T-cell (primary cell): ENCODE measurements around the gene PLD3. TPM values are rescaled to one million over a fixed set of nuclear protein-coding genes. Genes with fewer than 3 reads are reported as not detected.

ENCODE experiments used
- ATAC-seq, 4 experiments: fragments of 200-7000 bp in 3 of 4; fragments of 150-1000 bp in 1 of 4; cut with Tn5 transposase; replicated peaks in 1 of 4; 1 replicate in 3 of 4; 2 replicates in 1 of 4; pipeline ENCODE4 v1.10.0; 2021; ENCODE audit warnings: moderate library complexity in 3 of 4, mild to moderate bottlenecking in 2 of 4, moderate number of reproducible peaks in 1 of 4
- CTCF ChIA-PET, 2 donors: fragments of 300-600 bp; sonication (Branson Sonifier 250); formaldehyde crosslinking; loops; one replicate each; lab custom pipeline; 2022; ENCODE audit warnings: antibody characterized with exemption in 2 of 2; lab: Charles Lee
- POLR2A ChIA-PET, 2 donors: fragments of 300-600 bp; sonication (Branson Sonifier 250); formaldehyde crosslinking; loops; one replicate each; lab custom pipeline; 2022; ENCODE audit warnings: antibody characterized with exemption in 2 of 2; lab: Charles Lee
- DNase-seq, 35 experiments: peaks; one replicate each; pipeline versions ENCODE4 v3.0.0 to v3.0.0-alpha.2; 2013 to 2023
- H3K27ac ChIP-seq: one replicate; pipeline ENCODE4 v1.5.1; 2013; ENCODE audit warnings: low read length
- H3K27me3 ChIP-seq, 2 experiments: replicated peaks in 1 of 2; 1 replicate in 1 of 2; 2 replicates in 1 of 2; pipeline versions ENCODE4 v1.6.1 to v1.7.0; 2013; ENCODE audit warnings: low read length in 1 of 2, mixed read lengths in 1 of 2; ENCODE audit not compliant: control insufficient read depth in 2 of 2, insufficient read depth in 2 of 2; ENCODE audit errors: extremely low read depth in 1 of 2
- H3K36me3 ChIP-seq, 2 donors: 1 replicate in 1 of 2; 2 replicates in 1 of 2; pipeline versions ENCODE4 v1.6.1 to v1.7.0; 2013; ENCODE audit warnings: low read length in 1 of 2; ENCODE audit not compliant: control insufficient read depth in 2 of 2, insufficient read depth in 1 of 2; ENCODE audit errors: extremely low read depth in 1 of 2
- H3K4me1 ChIP-seq, 2 experiments: 1 replicate in 1 of 2; 2 replicates in 1 of 2; pipeline versions ENCODE4 v1.6.1 to v1.7.0; 2013; ENCODE audit warnings: low read length in 2 of 2, mixed read lengths in 1 of 2; ENCODE audit not compliant: insufficient read depth in 2 of 2, control insufficient read depth in 1 of 2; ENCODE audit errors: extremely low read depth in 1 of 2
- H3K4me3 ChIP-seq, 2 donors: 1 replicate in 1 of 2; 2 replicates in 1 of 2; pipeline versions ENCODE4 v1.5.1 to v1.7.0; 2013; ENCODE audit warnings: mild to moderate bottlenecking in 2 of 2, low read length in 1 of 2, moderate library complexity in 1 of 2; ENCODE audit not compliant: control insufficient read depth in 1 of 2; ENCODE audit errors: extremely low read depth in 1 of 2
- H3K9me3 ChIP-seq: 2 replicates; pipeline ENCODE4 v1.7.0; 2013
- H3K27ac Mint-ChIP-seq, 2 donors: one replicate each; pipeline ENCODE4 v1.8.0; 2020 to 2021; ENCODE audit warnings: mild to moderate bottlenecking in 2 of 2, mixed read lengths in 2 of 2
- H3K27me3 Mint-ChIP-seq, 2 donors: one replicate each; pipeline ENCODE4 v1.8.0; 2021 to 2022; ENCODE audit warnings: mixed read lengths in 2 of 2
- H3K36me3 Mint-ChIP-seq: one replicate; pipeline ENCODE4 v1.8.0; 2021; ENCODE audit warnings: mixed read lengths
- H3K4me1 Mint-ChIP-seq, 3 donors: one replicate each; pipeline ENCODE4 v1.8.0; 2020 to 2022; ENCODE audit warnings: mixed read lengths in 3 of 3, mild to moderate bottlenecking in 1 of 3
- H3K4me3 Mint-ChIP-seq, 3 donors: one replicate each; pipeline ENCODE4 v1.8.0; 2020 to 2022; ENCODE audit warnings: mild to moderate bottlenecking in 3 of 3, mixed read lengths in 3 of 3, moderate library complexity in 3 of 3
- H3K9me3 Mint-ChIP-seq, 3 donors: one replicate each; pipeline ENCODE4 v1.8.0; 2020 to 2022; ENCODE audit warnings: mixed read lengths in 3 of 3
- WGBS: methylation state at CpG from one replicate; pipeline ENCODE4 v1.1.5; 2013; ENCODE audit warnings: missing lambda C conversion rate; ENCODE audit not compliant: insufficient coverage; 5-methylcytosine and 5-hydroxymethylcytosine counted together
- total RNA-seq, 35 experiments: library from RNA in 6 of 35; stranded (reverse) in 6 of 35; fragments of 120-200 nt in 1 of 35; gene quantifications; one replicate each; pipeline versions ENCODE4 v1.2.1 to v1.2.4 and lab custom pipeline; 2013 to 2026

The PLD3 gene
- total RNA-seq, 5 donors from 2014 or later (not counting 1 experiment from before 2014, with no cell fraction given), result 71.0 to 120 (median 118) TPM

DNA sequence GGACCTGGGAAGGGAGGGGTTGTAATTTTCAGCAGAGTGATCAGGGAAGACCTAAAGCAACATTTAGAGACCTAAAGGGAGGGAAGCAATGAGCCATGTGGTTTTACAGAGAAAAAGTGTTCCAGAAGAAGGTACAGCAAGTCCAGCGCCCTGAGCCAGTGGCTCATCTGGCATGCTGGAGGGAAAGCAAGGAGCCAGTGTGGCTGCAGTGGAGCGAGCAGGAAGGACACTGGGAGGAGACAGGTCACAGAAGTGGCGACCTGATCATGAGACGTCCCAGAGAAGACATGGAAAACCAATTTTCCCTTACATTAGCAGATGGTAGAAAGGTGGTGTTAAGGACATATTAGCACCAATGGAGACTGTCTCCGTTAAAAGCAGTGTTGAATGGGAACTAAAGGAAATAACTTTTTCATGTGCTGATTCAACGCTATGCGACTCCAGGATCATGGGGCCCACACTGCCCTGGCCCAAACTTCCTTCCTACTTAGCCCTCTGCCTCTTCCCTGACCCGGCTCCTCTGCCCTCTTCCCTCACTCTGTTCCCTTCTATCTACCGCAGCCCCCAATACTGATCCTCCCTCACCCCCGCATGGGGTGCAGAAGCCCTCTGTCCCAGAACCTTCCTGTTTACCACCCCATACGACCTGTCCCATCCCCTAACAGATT is 5.7 kb upstream of the PLD3 start:
- WGBS, result 100% methylated on average over 3 of the region's 11 CpGs
- no peak for DNase-seq
- Histone ChIP-seq H3K9me3 (no peaks in the 10 kb centered on the region), H3K27ac (no peak overlapping the region), H3K27me3 (no peaks in the 10 kb centered on the region), H3K36me3 (peaks cover 0 to 14% of the 10 kb centered on the region in 2 donors), H3K4me3 (no peak overlapping the region), H3K4me1 (peaks cover 0 to 11% of the 10 kb centered on the region in 2 experiments)
- H3K36me3 Mint-ChIP-seq, result peaks cover 16% of the 10 kb centered on the region
- POLR2A ChIA-PET, result no interaction called here
- H3K9me3 Mint-ChIP-seq, result no peaks in the 10 kb centered on the region
- peaks cover 20 to 31% (median 26%) of the 10 kb centered on the region in 3 donors for H3K4me1 Mint-ChIP-seq
- no peak overlapping the region for H3K27ac Mint-ChIP-seq
- CTCF ChIA-PET, result no interaction called here
- H3K27me3 Mint-ChIP-seq, result no peaks in the 10 kb centered on the region
- ATAC-seq, result no peak
- no peak overlapping the region for H3K4me3 Mint-ChIP-seq

DNA sequence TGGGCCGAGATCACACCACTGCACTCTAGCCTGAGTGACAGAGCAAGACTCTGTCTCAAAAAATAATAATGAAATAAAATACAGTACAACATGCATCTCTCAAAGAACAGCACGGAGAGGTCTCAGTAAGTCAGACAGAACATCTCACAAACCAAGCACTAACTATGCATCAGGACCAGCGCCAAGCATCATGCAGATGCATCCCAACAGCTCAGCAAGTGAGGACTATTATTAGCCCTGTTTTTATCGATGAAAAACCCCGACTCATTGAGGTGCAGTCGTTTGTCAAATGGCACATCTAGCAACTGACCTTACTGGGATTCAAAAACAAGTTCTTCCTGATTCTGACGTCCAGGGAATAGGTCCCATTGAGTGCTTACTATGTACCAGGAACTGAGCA is 4.1 kb upstream of the PLD3 start:
- Mint-ChIP-seq H3K36me3 (peaks cover 8% of the 10 kb centered on the region), H3K4me3 (no peak overlapping the region), H3K9me3 (no peaks in the 10 kb centered on the region), H3K27ac (no peak overlapping the region), H3K4me1 (peaks cover 32 to 34% (median 33%) of the 10 kb centered on the region in 3 donors), H3K27me3 (no peaks in the 10 kb centered on the region)
- H3K27ac ChIP-seq, result no peak overlapping the region
- no peaks in the 10 kb centered on the region for H3K9me3 ChIP-seq
- WGBS, result 86% methylated on average over 5 of the region's 7 CpGs
- no peaks in the 10 kb centered on the region for H3K27me3 ChIP-seq
- ATAC-seq, result no peak
- peaks cover 0 to 9% of the 10 kb centered on the region in 2 donors for H3K36me3 ChIP-seq
- peaks cover 6 to 20% of the 10 kb centered on the region in 2 experiments for H3K4me1 ChIP-seq
- ChIA-PET CTCF (no interaction called here), POLR2A (no interaction called here)
- H3K4me3 ChIP-seq, result no peak overlapping the region
- DNase-seq, result no peak

DNA sequence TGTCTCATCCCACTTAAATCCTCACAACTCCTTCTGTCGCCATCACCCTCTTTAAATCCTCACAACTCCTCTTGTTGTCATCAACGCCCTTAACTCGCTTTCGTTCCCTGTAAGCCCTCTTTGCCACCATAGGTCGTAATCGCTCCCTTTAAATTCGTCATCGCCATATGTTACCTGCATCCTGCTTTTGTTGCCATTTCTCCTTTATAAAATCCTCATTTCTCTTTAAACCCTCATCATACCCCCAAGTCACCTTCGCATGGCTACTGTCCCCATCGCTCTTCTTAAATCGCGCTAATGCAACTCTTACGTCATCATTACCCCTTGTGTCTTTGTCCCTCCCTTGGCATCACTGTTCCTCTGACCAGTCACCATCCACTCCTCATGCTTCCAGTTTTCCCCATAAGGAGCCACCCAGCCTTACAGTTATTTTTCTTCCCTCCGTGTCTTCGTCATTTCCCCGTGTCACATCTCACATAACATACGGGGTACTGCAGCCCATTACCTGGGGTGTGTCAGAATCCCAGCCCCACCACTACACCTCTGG is 539 bp downstream of the PLD3 start:
- Histone ChIP-seq H3K36me3 (no peaks in the 10 kb centered on the region), H3K9me3 (no peaks in the 10 kb centered on the region), H3K4me1 (peaks cover 6 to 19% of the 10 kb centered on the region in 2 experiments), H3K27ac (peak overlapping the region; percentile 64), H3K4me3 (peak overlapping the region; percentile 68 to 72), H3K27me3 (no peaks in the 10 kb centered on the region)
- ChIA-PET POLR2A (no interaction called here), CTCF (interaction anchor here in 1 of 2 donors (0.6 kb wide), 1 partner anchor 1949 kb away, joined by 3 read pairs; no protein-coding TSS in a partner anchor)
- peak overlapping the region; percentile 82 to 90 (median 85) for H3K4me3 Mint-ChIP-seq
- H3K36me3 Mint-ChIP-seq, result peaks cover 6% of the 10 kb centered on the region
- WGBS, result 8% methylated on average over 15 of the region's 17 CpGs
- ATAC-seq, result no peak
- no peaks in the 10 kb centered on the region for H3K27me3 Mint-ChIP-seq
- no peaks in the 10 kb centered on the region for H3K9me3 Mint-ChIP-seq
- DNase-seq, result peak in 2 of 35 experiments; percentile 4 to 43
- H3K4me1 Mint-ChIP-seq, result peaks cover 29 to 35% (median 31%) of the 10 kb centered on the region in 3 donors
- peak overlapping the region; percentile 81 to 84 for H3K27ac Mint-ChIP-seq

DNA sequence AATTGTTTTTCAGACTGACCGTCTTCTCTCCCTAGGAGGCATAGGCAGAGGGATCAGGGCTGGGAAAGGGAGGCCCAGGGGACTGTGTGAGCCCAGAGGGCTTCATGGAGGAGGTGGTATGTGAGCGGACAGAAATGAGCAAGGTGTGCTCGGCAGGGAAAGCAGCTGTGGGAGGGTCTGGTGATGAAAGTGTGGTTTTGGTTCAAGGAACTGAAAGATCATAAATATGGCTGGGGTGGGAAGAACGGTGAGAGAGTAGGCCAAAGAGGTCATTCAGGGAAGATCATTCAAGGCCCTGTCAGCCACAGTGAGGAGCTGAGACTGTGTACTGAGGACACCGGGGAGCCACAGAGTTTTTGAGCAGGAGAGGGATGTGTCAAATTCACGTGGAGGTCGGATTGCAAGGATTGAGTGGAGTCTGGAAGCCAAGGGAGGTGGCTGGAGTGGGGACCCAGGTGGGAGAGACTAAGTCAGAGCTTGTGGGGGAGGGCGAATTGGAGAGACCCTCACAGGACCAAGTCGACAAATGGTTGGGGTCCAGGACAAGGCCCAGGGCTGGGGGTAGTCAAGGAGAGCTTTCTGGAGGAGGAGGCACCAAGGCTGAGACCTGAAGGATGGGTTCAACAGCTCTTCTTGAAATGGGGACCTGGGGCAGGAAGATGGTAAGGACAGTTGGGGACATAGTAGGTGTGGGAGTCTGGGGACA is 7.6 kb downstream of the PLD3 start:
- peaks cover 6 to 8% of the 10 kb centered on the region in 2 donors for H3K36me3 ChIP-seq
- H3K27ac Mint-ChIP-seq, result no peak overlapping the region
- no peak overlapping the region for H3K27ac ChIP-seq
- H3K27me3 Mint-ChIP-seq, result no peaks in the 10 kb centered on the region
- DNase-seq (no peak), ATAC-seq (no peak)
- peaks cover 19% of the 10 kb centered on the region for H3K36me3 Mint-ChIP-seq
- ChIA-PET CTCF (interaction anchor here in 1 of 2 donors (0.6 kb wide), 1 partner anchor 51 kb away, joined by 4 read pairs; no protein-coding TSS in a partner anchor), POLR2A (no interaction called here)
- no peaks in the 10 kb centered on the region for H3K9me3 ChIP-seq
- H3K4me3 ChIP-seq, result no peak overlapping the region
- 86% methylated on average over 8 of the region's 9 CpGs for WGBS
- peaks cover 0 to 5% of the 10 kb centered on the region in 2 experiments for H3K4me1 ChIP-seq
- peaks cover 6 to 22% (median 13%) of the 10 kb centered on the region in 3 donors for H3K4me1 Mint-ChIP-seq
- H3K9me3 Mint-ChIP-seq, result no peaks in the 10 kb centered on the region
- no peak overlapping the region for H3K4me3 Mint-ChIP-seq
- no peaks in the 10 kb centered on the region for H3K27me3 ChIP-seq

DNA sequence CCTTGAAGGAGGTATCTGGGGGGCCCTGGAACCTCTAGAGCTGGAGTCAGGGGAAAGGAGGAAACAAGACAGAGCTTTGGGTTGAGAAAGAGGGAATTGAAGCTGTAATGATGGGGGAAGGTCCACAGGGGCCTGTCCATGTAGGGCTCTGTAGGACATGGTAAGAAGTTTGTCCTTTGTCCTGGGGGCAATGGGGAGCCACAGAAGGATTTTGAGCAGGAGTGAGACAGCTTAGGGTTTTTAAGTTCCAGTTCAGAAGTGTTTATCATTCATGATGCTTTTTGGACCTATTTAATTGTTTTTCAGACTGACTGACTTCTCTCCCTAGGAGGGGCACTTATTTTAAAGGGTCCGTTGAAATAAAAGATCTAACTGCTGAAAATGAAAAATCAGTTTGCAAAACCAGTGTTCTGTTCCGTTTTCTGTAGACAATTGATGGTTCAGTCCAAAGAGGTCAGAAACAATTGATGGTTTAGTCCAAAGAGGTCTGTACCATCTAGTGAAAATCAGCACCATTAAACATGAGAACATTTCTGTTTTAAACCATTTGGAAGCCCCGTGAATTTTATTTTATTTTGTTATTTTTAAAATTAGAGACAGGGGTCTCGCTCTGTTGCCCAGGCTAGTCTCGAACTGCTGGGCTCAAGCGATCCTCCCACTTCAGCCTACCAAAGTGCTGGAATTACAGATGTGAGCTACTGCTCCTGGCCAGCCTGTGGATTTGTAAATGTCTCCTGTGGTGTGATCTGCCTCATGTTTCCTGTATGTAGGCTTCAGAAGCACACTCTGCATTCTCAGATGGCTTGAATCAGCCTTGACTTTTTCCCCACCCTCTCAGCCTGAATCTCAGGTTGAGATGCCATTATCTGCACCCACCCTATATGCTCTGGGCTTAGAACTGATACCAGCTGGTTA is 8.4 kb downstream of the PLD3 start:
- Mint-ChIP-seq H3K27ac (no peak overlapping the region), H3K4me1 (peaks cover 12 to 21% (median 13%) of the 10 kb centered on the region in 3 donors), H3K4me3 (no peak overlapping the region), H3K36me3 (peaks cover 22% of the 10 kb centered on the region), H3K9me3 (no peaks in the 10 kb centered on the region), H3K27me3 (no peaks in the 10 kb centered on the region)
- ChIA-PET CTCF (no interaction called here), POLR2A (no interaction called here)
- no peak for ATAC-seq
- H3K4me3 ChIP-seq, result no peak overlapping the region
- H3K27ac ChIP-seq, result no peak overlapping the region
- peaks cover 6 to 8% of the 10 kb centered on the region in 2 donors for H3K36me3 ChIP-seq
- H3K27me3 ChIP-seq, result no peaks in the 10 kb centered on the region
- H3K9me3 ChIP-seq, result no peaks in the 10 kb centered on the region
- peaks cover 0 to 5% of the 10 kb centered on the region in 2 experiments for H3K4me1 ChIP-seq
- no peak for DNase-seq
- 100% methylated on average over 2 of the region's 6 CpGs for WGBS

DNA sequence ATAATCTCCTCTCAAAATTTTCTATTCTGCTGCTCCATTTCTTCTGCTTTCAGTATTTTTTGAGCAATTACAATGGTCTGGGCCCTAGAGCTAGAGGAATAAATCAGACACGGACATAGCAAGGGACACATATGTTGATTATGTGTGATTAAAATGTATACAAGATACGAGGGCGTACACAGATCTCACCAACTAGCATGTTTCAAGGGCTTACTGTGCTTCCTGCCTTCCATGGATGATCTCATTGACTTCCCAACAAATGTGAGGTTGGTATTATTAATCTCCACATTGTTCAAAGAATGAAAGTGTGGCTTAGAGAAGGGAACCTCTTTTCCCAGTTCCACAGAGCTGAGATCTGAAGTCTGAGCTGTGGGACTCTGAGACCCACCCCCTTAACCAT is 9.1 kb downstream of the PLD3 start:
- H3K4me1 Mint-ChIP-seq, result peaks cover 12 to 21% (median 13%) of the 10 kb centered on the region in 3 donors
- H3K27ac ChIP-seq, result no peak overlapping the region
- H3K27me3 ChIP-seq, result no peaks in the 10 kb centered on the region
- ChIA-PET POLR2A (no interaction called here), CTCF (no interaction called here)
- WGBS, result no CpG with 5 or more reads among the region's 3 CpGs
- no peaks in the 10 kb centered on the region for H3K9me3 Mint-ChIP-seq
- H3K9me3 ChIP-seq, result no peaks in the 10 kb centered on the region
- H3K36me3 Mint-ChIP-seq, result peaks cover 22% of the 10 kb centered on the region
- ATAC-seq (no peak), DNase-seq (no peak)
- no peaks in the 10 kb centered on the region for H3K27me3 Mint-ChIP-seq
- H3K27ac Mint-ChIP-seq, result no peak overlapping the region
- H3K4me3 ChIP-seq, result no peak overlapping the region
- H3K4me3 Mint-ChIP-seq, result no peak overlapping the region
- peaks cover 6 to 8% of the 10 kb centered on the region in 2 donors for H3K36me3 ChIP-seq
- H3K4me1 ChIP-seq, result peaks cover 0 to 5% of the 10 kb centered on the region in 2 experiments
